K562 (cell line): ENCODE measurements around the gene VPS11. TPM values are rescaled to one million over a fixed set of nuclear protein-coding genes. Genes with fewer than 3 reads are reported as not detected.
A peak's percentile ranks its signal among the peaks of the same experiment; 100 is the strongest.

Experiments
- ARID3A ChIP-seq: IDR thresholded peaks from 2 replicates; pipeline ENCODE4 v1.6.1; 2012; ENCODE audit warnings: low read depth, low read length, improper control_type of control experiment, borderline replicate concordance
- CHCHD3 ChIP-seq: fragments of 250-450 bp; sonication (Bioruptor Pico); IDR thresholded peaks from 2 replicates; pipeline ENCODE4 v2.1.2; 2022; ENCODE audit warnings: mild to moderate bottlenecking
- COPS2 ChIP-seq: fragments of 450-650 bp; conservative IDR thresholded peaks from 2 replicates; pipeline ENCODE4 v1.6.1; 2016; ENCODE audit warnings: mild to moderate bottlenecking, moderate library complexity
- FOXJ2 ChIP-seq: fragments of 200-800 bp; sonication (Bioruptor generic); IDR thresholded peaks from 2 replicates; pipeline ENCODE4 v1.6.1; 2016; ENCODE audit warnings: missing genetic modification characterization, missing compliant biosample characterization
- FOXP1 ChIP-seq: sonication (generic); formaldehyde crosslinking; IDR thresholded peaks from 2 replicates; pipeline ENCODE4 v1.8.0; 2022; ENCODE audit warnings: mild to moderate bottlenecking, missing genetic modification reagents
- HDGF ChIP-seq: fragments of 450-650 bp; IDR thresholded peaks from 2 replicates; pipeline ENCODE4 v1.6.1; 2016
- HMGXB4 ChIP-seq: sonication (generic); formaldehyde crosslinking; IDR thresholded peaks from 2 replicates; pipeline ENCODE4 v1.8.1; 2023; ENCODE audit warnings: mild to moderate bottlenecking, missing genetic modification reagents
- NFYB ChIP-seq: IDR thresholded peaks from 2 replicates; pipeline ENCODE4 v1.6.1; 2011; ENCODE audit warnings: mild to moderate bottlenecking, moderate library complexity; ENCODE audit not compliant: insufficient read length; ENCODE audit errors: extremely low read depth
- NR0B1 ChIP-seq: fragments of 450-650 bp; IDR thresholded peaks from one replicate; pipeline ENCODE4 v1.6.1; 2018; ENCODE audit warnings: mild to moderate bottlenecking, moderate library complexity; ENCODE audit not compliant: partially characterized antibody
- PHF21A ChIP-seq: fragments of 450-650 bp; IDR thresholded peaks from 2 replicates; pipeline ENCODE4 v1.6.1; 2017; ENCODE audit warnings: low read depth, borderline replicate concordance
- PURB ChIP-seq: sonication (generic); formaldehyde crosslinking; IDR thresholded peaks from 2 replicates; pipeline ENCODE4 v1.9.0; 2021; ENCODE audit warnings: low read depth, mild to moderate bottlenecking, missing genetic modification reagents
- RAD21 ChIP-seq, 2 experiments: fragments of 250-450 bp in 1 of 2; fragments of 450-650 bp in 1 of 2; sonication (Bioruptor Pico) in 1 of 2; formaldehyde crosslinking in 1 of 2; IDR thresholded peaks in 1 of 2; conservative IDR thresholded peaks in 1 of 2; 2 replicates each; pipeline versions ENCODE4 v1.4.0 to v1.8.0; 2020 to 2022; ENCODE audit warnings: mild to moderate bottlenecking in 2 of 2, moderate library complexity in 1 of 2
- SAFB ChIP-seq: fragments of 200-400 bp; formaldehyde crosslinking; IDR thresholded peaks from 2 replicates; pipeline ENCODE4 v1.6.1; 2017; ENCODE audit warnings: low read depth, low read length, borderline replicate concordance
- SAP30 ChIP-seq: fragments of 200-600 bp; sonication (generic); IDR thresholded peaks from 2 replicates; pipeline ENCODE4 v1.6.1; 2012; ENCODE audit warnings: borderline replicate concordance, low read depth, mild to moderate bottlenecking, moderate library complexity, low read length, control low read depth, inconsistent platforms; ENCODE audit not compliant: insufficient read depth, poor library complexity, severe bottlenecking
- SLC30A9 ChIP-seq: fragments of 250-450 bp; sonication (Bioruptor Pico); IDR thresholded peaks from 2 replicates; pipeline ENCODE4 v1.8.0; 2022; ENCODE audit warnings: mild to moderate bottlenecking, moderate library complexity
- SMAD2 ChIP-seq: fragments of 150-350 bp; IDR thresholded peaks from 2 replicates; pipeline ENCODE4 v1.6.1; 2014; ENCODE audit warnings: low read depth, mild to moderate bottlenecking, low read length
- SPI1 ChIP-seq: IDR thresholded peaks from 2 replicates; pipeline ENCODE4 v1.6.1; 2011; ENCODE audit warnings: low read depth, low read length, control low read depth, borderline replicate concordance
- TRIM24 ChIP-seq, 2 experiments: fragments of 450-650 bp; IDR thresholded peaks; 2 replicates each; pipeline ENCODE4 v1.6.1; 2016
- ZBED1 ChIP-seq: IDR thresholded peaks from 2 replicates; pipeline ENCODE4 v1.6.1; 2014
- polyA plus RNA-seq, 8 experiments: library from polyadenylated mRNA; depleted of rRNA in 4 of 8; stranded (reverse) in 5 of 8; unstranded in 3 of 8; fragments of >200 nt; fragmentation: Nextera tagmentation in 2 of 8; fragmentation: Illumina TruSeq in 1 of 8; extraction: Ambion mirVana in 2 of 8; extraction: Trizol in 1 of 8; gene quantifications; 2 replicates each; pipeline versions ENCODE4 v1.2.1 to v1.2.3, GENCODE V29; 2011 to 2014; ENCODE audit warnings: inconsistent platforms in 1 of 8, missing spikeins in 1 of 8
- total RNA-seq, 7 experiments: library from RNA; depleted of rRNA in 6 of 7; stranded (reverse); fragments of >200 nt in 6 of 7; fragmentation: Illumina TruSeq in 2 of 7; extraction: Trizol in 2 of 7; gene quantifications; 2 replicates each; pipeline versions ENCODE4 v1.2.1 to v1.2.3, GENCODE V29; 2011 to 2021; ENCODE audit warnings: low replicate concordance in 1 of 7
- TF ChIP-seq, protein P1 (sequence below): fragments of 450-650 bp; IDR thresholded peaks from 2 replicates; pipeline ENCODE4 v1.6.1; 2017; ENCODE audit warnings: antibody characterized with exemption

Gene VPS11
- total and polyA plus RNA-seq, 9 of the 15 experiments (the other 6 are each of a cell fraction or from before 2014, with no cell fraction given) = 14.1 to 35.5 (median 27.5) TPM

DNA sequence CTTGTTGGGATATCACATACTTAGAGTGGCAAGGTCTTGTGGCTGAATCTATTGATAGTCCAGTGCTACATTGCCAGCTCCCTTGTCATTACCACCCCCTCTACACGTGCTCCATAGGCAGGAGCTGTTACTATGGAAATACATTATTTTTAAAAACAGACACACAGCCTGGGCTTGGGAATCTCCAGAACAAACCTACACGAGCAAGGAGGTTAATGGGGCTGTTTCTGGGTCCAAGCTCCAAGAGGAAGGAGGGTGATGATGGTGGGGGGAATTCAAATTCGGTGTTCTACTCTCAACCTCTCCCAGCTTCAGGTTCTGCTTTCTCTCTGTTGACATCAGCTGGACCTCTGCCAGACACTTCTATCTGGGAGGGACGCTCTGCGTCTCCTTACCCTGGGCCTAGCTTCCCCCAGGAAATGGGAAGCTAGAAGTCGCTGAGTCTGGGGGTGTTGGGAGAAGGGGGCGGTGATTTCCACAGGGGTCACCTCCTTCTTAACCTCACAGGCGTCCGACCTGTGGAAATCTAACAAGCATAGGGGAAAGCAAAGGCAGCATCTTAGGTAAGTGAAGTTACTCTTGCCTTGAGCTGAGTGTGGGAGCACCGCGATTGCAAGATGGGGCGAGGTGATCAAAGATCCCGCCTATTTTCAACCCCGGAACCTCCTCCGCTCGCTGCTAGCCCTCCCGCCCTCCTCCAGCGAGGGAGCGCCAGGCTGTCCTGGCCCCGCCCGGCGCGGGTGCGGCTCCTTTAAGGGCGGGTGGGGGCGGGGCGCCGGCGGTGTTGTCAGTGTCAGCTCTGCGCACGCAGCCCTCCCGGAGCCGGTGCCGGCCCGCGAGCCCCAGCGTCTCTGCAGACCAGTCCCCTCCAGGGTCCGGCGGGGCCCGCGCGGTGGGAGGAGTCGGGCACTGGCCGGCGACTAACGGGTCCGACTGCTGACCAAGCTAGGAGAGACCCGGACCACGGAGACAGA, 39.2 kb downstream of the VPS11 start, which contains the start of gene C2CD2L (continued):
- no peak for TF ChIP-seq NR0B1
- peak; percentile 89 for TF ChIP-seq FOXJ2 (tag)
- no peak for TF ChIP-seq RAD21 (CRISPR knock-in tag; conservative IDR thresholded peaks at IDR 0.05 in 1 of 2, IDR thresholded peaks at IDR 0.05 in 1 of 2)
- peak; percentile 12 for TF ChIP-seq SAP30
- no peak for TF ChIP-seq COPS2
- no peak for TF ChIP-seq SAFB
- no peak for TF ChIP-seq HMGXB4 (CRISPR knock-in tag)
- no peak for TF ChIP-seq NFYB
- no peak for TF ChIP-seq CHCHD3 (CRISPR knock-in tag)
- TF ChIP-seq SLC30A9 = no peak
- 0 out of 2 replicates have a peak, but pooled peaks have one; percentile 22 for TF ChIP-seq SPI1
- 0 out of 2 replicates have a peak, but pooled peaks have one; percentile 25 for TF ChIP-seq ARID3A
- no peak for TF ChIP-seq ZBED1
- TF ChIP-seq, protein P1, sequence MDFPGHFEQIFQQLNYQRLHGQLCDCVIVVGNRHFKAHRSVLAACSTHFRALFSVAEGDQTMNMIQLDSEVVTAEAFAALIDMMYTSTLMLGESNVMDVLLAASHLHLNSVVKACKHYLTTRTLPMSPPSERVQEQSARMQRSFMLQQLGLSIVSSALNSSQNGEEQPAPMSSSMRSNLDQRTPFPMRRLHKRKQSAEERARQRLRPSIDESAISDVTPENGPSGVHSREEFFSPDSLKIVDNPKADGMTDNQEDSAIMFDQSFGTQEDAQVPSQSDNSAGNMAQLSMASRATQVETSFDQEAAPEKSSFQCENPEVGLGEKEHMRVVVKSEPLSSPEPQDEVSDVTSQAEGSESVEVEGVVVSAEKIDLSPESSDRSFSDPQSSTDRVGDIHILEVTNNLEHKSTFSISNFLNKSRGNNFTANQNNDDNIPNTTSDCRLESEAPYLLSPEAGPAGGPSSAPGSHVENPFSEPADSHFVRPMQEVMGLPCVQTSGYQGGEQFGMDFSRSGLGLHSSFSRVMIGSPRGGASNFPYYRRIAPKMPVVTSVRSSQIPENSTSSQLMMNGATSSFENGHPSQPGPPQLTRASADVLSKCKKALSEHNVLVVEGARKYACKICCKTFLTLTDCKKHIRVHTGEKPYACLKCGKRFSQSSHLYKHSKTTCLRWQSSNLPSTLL = peak; percentile 97
- no peak for TF ChIP-seq PHF21A
- no peak for TF ChIP-seq PURB (CRISPR knock-in tag)
- no peak for TF ChIP-seq HDGF
- TF ChIP-seq FOXP1 (CRISPR knock-in tag) = no peak
- TF ChIP-seq SMAD2 = no peak
- TF ChIP-seq TRIM24 (IDR thresholded peaks at IDR 0.05) = 0 out of 4 replicates have a peak, but pooled peaks of 1 of the 2 experiments have one; percentile 29
